Stimulated activated CD8-positive, alpha-beta memory T cell treated with anti-CD3 and anti-CD28 coated beads, Interleukin-2, amount 100 ng/mL, for 48 hours (primary cell): Measurements from ENCODE around the gene ZDHHC5.

Experiments used
- DNase-seq, 2 donors: peaks; one replicate each; pipeline ENCODE4 v3.0.0-alpha.2; 2020; ENCODE audit warnings: low read depth in 2 of 2

The ZDHHC5 gene

GRCh38 chr11:57667736-57668433 lies at the start of gene ZDHHC5:
Gene ZDHHC5, plus strand, starts transcription at chr11:57668114. Its CDS starts 4,977 bp downstream, at chr11:57673091.
- peak; percentile 98 to 99 for DNase-seq

GRCh38 chr11:57618438-57618837 lies 49.5 kb upstream of the ZDHHC5 start:
- DNase-seq: no peak

GRCh38 chr11:57619331-57619730 lies 48.6 kb upstream of the ZDHHC5 start:
- DNase-seq: no peak

- DNase-seq: no peak
Measured at GRCh38 chr11:57620467-57620866, 47.4 kb upstream of the ZDHHC5 start.

- DNase-seq: no peak
Measured at GRCh38 chr11:57622263-57622662, 45.7 kb upstream of the ZDHHC5 start.

- DNase-seq: no peak
Measured at GRCh38 chr11:57624864-57625263, 43.0 kb upstream of the ZDHHC5 start.

- no peak for DNase-seq
Measured at GRCh38 chr11:57626895-57627294, 41.0 kb upstream of the ZDHHC5 start.

GRCh38 chr11:57630171-57630570 lies 37.7 kb upstream of the ZDHHC5 start:
- DNase-seq: no peak

GRCh38 chr11:57632116-57632515 lies 35.8 kb upstream of the ZDHHC5 start:
- DNase-seq: no peak

GRCh38 chr11:57633394-57634070 lies 34.4 kb upstream of the ZDHHC5 start:
- no peak for DNase-seq

GRCh38 chr11:57634311-57634710 lies 33.6 kb upstream of the ZDHHC5 start:
- no peak for DNase-seq

- DNase-seq: no peak
Measured at GRCh38 chr11:57635246-57635645, 32.7 kb upstream of the ZDHHC5 start.

- no peak for DNase-seq
Measured at GRCh38 chr11:57637626-57638004, 30.3 kb upstream of the ZDHHC5 start.

GRCh38 chr11:57638005-57638781 lies 29.7 kb upstream of the ZDHHC5 start:
- no peak for DNase-seq

GRCh38 chr11:57638811-57639320 lies 29.0 kb upstream of the ZDHHC5 start:
- no peak for DNase-seq

- no peak for DNase-seq
Measured at GRCh38 chr11:57639321-57640067, 28.4 kb upstream of the ZDHHC5 start.

- no peak for DNase-seq
Measured at GRCh38 chr11:57640068-57640800, 27.7 kb upstream of the ZDHHC5 start.

GRCh38 chr11:57641011-57641807 lies 26.7 kb upstream of the ZDHHC5 start:
- no peak for DNase-seq

- DNase-seq: no peak
Measured at GRCh38 chr11:57643802-57644201, 24.1 kb upstream of the ZDHHC5 start.
